Esophagus muscularis mucosa (tissue), 3 donors: ENCODE measurements around the gene MEGF6.

Experiments
- CTCF ChIP-seq, 3 experiments: fragments of 200-600 bp in 2 of 3; fragments of 450-650 bp in 1 of 3; sonication (generic) in 2 of 3; IDR thresholded peaks; one replicate each; pipeline ENCODE4 v1.5.1; 2017 to 2019; ENCODE audit warnings: antibody characterized with exemption in 3 of 3, mild to moderate bottlenecking in 2 of 3, moderate library complexity in 1 of 3
- EP300 ChIP-seq: sonication (generic); formaldehyde crosslinking; IDR thresholded peaks from one replicate; pipeline ENCODE4 v1.6.1; 2017; ENCODE audit warnings: antibody characterized with exemption

GRCh38 chr1:3444298-3444697 lies 167.0 kb downstream of the MEGF6 start:
- TF ChIP-seq CTCF (IDR thresholded peaks at IDR 0.05) (no peak), EP300 (no peak)
